ENCODE data around the gene CLCN6.

DNA sequence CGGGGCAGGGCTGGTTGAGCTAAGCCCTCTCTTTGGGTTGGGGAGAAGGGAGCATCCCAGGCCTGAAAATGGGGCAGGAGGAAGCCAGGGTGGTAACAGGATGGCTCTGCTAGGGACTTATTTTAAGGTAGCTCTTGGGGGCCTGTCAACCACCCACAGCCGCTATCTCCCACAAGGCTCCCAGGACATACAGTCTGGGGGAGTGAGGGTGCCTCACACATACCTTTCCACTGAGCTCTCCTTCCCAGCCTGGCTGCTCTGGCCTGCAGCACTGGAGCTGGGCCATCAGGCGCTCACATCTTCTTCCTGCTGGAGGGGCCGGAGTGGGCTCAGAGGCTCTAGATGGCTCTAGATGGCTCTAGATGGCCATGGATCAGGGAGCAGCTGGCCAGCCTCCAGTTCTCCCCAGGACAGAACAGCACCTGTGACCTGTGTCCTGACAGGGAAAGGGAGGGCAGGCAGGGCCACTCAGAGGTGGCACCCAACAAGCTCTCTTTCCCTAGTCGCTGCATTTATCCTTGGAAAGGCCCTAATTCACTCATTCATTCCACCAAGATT, 63.7 kb downstream of the CLCN6 start:
- TF ChIP-seq, protein P1, sequence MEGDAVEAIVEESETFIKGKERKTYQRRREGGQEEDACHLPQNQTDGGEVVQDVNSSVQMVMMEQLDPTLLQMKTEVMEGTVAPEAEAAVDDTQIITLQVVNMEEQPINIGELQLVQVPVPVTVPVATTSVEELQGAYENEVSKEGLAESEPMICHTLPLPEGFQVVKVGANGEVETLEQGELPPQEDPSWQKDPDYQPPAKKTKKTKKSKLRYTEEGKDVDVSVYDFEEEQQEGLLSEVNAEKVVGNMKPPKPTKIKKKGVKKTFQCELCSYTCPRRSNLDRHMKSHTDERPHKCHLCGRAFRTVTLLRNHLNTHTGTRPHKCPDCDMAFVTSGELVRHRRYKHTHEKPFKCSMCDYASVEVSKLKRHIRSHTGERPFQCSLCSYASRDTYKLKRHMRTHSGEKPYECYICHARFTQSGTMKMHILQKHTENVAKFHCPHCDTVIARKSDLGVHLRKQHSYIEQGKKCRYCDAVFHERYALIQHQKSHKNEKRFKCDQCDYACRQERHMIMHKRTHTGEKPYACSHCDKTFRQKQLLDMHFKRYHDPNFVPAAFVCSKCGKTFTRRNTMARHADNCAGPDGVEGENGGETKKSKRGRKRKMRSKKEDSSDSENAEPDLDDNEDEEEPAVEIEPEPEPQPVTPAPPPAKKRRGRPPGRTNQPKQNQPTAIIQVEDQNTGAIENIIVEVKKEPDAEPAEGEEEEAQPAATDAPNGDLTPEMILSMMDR (optimal IDR thresholded peaks at IDR 0.05 in 1 of 3, IDR thresholded peaks at IDR 0.05 in 1 of 3, conservative IDR thresholded peaks at IDR 0.05 in 1 of 3; ENCODE audit: extremely low read depth in 1 of 3, insufficient read depth in 2 of 3, low read length in 3 of 3): no peak
- TF ChIP-seq EZH2 (IDR thresholded peaks at IDR 0.05; ENCODE audit: low read length): no peak

Data from keratinocyte (primary cell).